IPS-18a (cell line): Measurements from ENCODE around the gene OSBPL10.

ENCODE experiments used
- H3K27ac ChIP-seq: one replicate; pipeline ENCODE4 v1.5.1; 2013; ENCODE audit warnings: low read length
- H3K27me3 ChIP-seq: one replicate; pipeline ENCODE4 v1.6.1; 2013; ENCODE audit warnings: mild to moderate bottlenecking, low read length; ENCODE audit not compliant: control insufficient read depth, insufficient read depth
- H3K36me3 ChIP-seq: one replicate; pipeline ENCODE4 v1.6.1; 2013; ENCODE audit warnings: low read depth, low read length; ENCODE audit not compliant: control insufficient read depth
- H3K4me1 ChIP-seq: one replicate; pipeline ENCODE4 v1.6.1; 2013; ENCODE audit warnings: low read depth, low read length; ENCODE audit not compliant: control insufficient read depth
- H3K4me3 ChIP-seq: one replicate; pipeline ENCODE4 v1.5.1; 2013; ENCODE audit warnings: low read length
- H3K9ac ChIP-seq: one replicate; pipeline ENCODE4 v1.6.1; 2013; ENCODE audit warnings: mild to moderate bottlenecking, low read length, moderate library complexity
- H3K9me3 ChIP-seq: one replicate; pipeline ENCODE4 v1.6.1; 2013; ENCODE audit warnings: low read depth, low read length; ENCODE audit not compliant: control insufficient read depth

The OSBPL10 gene

DNA sequence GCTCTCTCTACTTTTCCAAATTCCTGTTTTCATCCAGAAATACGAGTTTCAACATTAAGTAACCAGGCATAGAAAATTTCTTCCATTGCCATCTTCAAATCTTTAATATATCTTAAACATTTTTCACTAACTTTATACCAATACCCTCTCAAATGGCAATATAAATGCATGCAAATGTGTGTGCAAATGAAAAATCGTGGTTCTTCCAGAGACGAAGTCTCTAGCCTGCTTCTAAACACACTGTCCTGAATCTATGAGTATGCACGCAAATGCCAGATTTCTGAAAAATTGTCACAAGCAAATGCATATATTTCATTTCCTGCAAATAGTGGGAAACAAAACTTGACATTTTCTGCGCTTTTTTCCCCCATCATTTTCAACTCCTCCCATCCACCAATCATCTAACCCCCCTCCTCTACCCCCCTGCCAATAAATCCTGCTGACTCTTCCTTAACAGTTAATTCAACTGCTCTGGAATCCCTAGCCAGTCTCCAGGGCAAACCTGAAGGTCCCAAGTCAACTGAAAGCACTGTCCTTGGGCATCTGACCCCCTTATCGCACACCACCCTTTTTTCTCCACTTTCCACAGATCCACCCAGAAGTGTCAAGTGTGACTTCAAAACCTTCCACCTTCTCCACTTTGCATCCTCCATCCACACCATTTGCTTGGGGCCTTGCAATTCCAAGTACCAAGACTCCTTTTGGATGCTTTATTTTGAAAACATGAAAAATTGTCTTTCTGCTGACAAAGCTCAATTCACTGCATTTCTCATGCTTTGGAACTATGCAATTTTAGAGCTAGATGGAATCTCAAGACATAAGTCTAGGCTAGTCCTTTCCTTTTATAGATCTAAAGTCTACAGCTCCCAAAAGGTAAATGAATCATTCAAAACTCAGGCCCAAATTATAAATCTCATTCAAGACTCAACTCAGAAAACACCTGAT is 144.7 kb downstream of the OSBPL10 start:
- Histone ChIP-seq H3K9ac (no peak overlapping the region), H3K9me3 (no peaks in the 10 kb centered on the region), H3K36me3 (no peaks in the 10 kb centered on the region), H3K4me3 (no peak overlapping the region), H3K4me1 (peaks cover 17% of the 10 kb centered on the region), H3K27me3 (no peaks in the 10 kb centered on the region), H3K27ac (no peak overlapping the region)

DNA sequence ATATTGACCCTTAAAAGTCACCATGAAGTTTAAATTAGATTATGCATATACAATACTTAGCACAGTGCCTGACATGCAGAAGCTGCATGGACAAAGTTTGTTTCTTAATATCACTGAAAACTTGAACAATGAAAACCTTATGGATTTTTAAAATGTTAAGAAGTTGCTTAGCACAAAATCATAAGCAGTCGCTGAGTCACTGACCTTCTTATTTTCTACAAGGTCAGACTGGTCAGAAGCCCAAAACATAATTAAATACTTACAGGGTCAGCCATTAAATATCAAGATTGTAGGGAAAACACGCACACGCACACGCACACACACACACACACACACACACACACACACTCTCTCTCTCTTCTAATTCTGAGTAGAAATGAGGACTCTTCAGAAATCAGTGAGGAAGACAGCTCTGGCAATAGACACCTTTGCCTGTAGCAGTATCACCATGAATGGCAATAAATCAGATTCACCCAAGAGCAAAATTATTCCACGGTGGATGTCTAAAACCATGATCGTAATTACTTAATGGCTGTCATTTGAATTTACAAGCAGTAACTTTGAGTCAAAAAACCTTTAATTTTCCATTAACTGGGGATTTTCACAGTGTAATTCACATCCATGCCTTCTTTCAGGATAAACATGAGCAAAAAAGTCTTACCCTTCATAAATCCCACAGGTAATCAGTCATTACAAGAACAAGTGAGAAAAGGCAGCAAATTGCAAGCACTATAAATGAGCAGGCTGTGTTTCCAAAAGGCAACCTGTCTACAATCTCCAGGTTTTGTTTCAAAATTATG is 147.5 kb downstream of the OSBPL10 start:
- no peaks in the 10 kb centered on the region for H3K27me3 ChIP-seq
- H3K36me3 ChIP-seq = no peaks in the 10 kb centered on the region
- H3K27ac ChIP-seq = no peak overlapping the region
- H3K9me3 ChIP-seq = no peaks in the 10 kb centered on the region
- no peak overlapping the region for H3K4me3 ChIP-seq
- H3K4me1 ChIP-seq = peaks cover 15% of the 10 kb centered on the region
- no peak overlapping the region for H3K9ac ChIP-seq

- no peak overlapping the region for H3K27ac ChIP-seq
- no peaks in the 10 kb centered on the region for H3K36me3 ChIP-seq
- H3K27me3 ChIP-seq = no peaks in the 10 kb centered on the region
- H3K4me1 ChIP-seq = peaks cover 15% of the 10 kb centered on the region
- H3K9me3 ChIP-seq = no peaks in the 10 kb centered on the region
- no peak overlapping the region for H3K9ac ChIP-seq
- H3K4me3 ChIP-seq = no peak overlapping the region
Measured at GRCh38 chr3:31832551-31832950, 148.5 kb downstream of the OSBPL10 start.

- H3K4me3 ChIP-seq = no peak overlapping the region
- H3K36me3 ChIP-seq = no peaks in the 10 kb centered on the region
- H3K27me3 ChIP-seq = no peaks in the 10 kb centered on the region
- H3K9ac ChIP-seq = no peak overlapping the region
- peaks cover 11% of the 10 kb centered on the region for H3K4me1 ChIP-seq
- H3K27ac ChIP-seq = no peak overlapping the region
- no peaks in the 10 kb centered on the region for H3K9me3 ChIP-seq
Measured at GRCh38 chr3:31831591-31831990, 149.5 kb downstream of the OSBPL10 start.

DNA sequence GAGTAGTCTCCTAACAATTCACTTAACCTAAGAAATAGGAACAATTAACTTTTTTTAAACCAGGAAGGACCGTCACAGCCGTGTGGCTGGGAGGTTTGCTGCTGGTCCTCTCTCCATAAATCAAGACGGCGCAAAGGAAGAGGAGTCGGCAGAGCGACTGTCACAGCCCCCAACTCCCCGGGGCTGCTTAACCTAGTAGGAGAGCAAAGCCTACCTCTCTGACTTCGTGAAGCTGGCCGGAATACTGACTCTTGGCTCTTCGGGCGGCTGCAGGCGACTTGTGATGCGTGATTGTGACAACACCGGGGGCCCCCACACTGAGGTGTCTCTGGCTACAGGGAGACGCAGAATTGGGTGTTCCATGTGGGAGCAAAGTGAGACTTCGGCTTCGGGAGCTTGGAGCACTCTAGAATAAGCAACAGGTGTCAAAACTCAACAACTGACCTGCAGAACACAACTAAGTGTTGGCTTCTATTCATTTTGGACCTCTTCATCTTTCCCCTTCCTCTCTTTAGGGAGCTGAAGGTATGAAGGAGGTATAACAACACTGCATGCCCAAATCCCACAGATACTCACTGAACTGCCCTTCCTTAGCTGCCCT is 151.1 kb downstream of the OSBPL10 start:
- Histone ChIP-seq H3K4me3 (no peak overlapping the region), H3K4me1 (peaks cover 7% of the 10 kb centered on the region), H3K9ac (no peak overlapping the region), H3K36me3 (no peaks in the 10 kb centered on the region), H3K27ac (no peak overlapping the region), H3K27me3 (no peaks in the 10 kb centered on the region), H3K9me3 (no peaks in the 10 kb centered on the region)

DNA sequence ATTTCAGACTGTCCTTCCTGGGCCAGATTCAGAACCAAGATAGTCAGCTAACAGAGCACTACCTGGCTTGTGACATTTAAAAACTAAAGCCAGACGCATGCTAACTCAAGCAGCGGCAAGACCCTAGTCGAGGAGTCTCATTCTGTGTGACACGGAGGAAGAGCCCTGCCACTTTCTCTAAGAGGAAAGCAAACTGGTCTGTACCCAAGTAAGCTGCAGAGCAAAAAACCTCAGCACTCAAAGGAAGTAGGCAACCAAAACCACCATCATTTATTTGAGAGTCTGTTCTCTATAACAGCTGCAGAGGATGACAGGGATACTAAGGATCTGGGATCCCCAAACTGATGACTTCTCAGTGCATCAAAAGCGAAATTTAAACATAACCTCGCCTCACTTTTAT is 152.1 kb downstream of the OSBPL10 start:
- Histone ChIP-seq H3K36me3 (no peaks in the 10 kb centered on the region), H3K9me3 (no peaks in the 10 kb centered on the region)

GRCh38 chr3:31828007-31828406 is 153.1 kb downstream of the OSBPL10 start:
- Histone ChIP-seq H3K27me3 (no peaks in the 10 kb centered on the region), H3K27ac (no peak overlapping the region), H3K9me3 (no peaks in the 10 kb centered on the region), H3K4me1 (peaks cover 6% of the 10 kb centered on the region), H3K9ac (no peak overlapping the region), H3K36me3 (no peaks in the 10 kb centered on the region), H3K4me3 (no peak overlapping the region)

More for the DNA sequence above, 152.1 kb downstream of the OSBPL10 start:
- Histone ChIP-seq H3K4me3 (no peak overlapping the region), H3K27ac (no peak overlapping the region), H3K27me3 (no peaks in the 10 kb centered on the region), H3K4me1 (peaks cover 7% of the 10 kb centered on the region), H3K9ac (no peak overlapping the region)

- Histone ChIP-seq H3K36me3 (peaks cover 4% of the 10 kb centered on the region), H3K9me3 (no peaks in the 10 kb centered on the region), H3K9ac (no peak overlapping the region), H3K27ac (no peak overlapping the region), H3K27me3 (no peaks in the 10 kb centered on the region), H3K4me1 (no peaks in the 10 kb centered on the region), H3K4me3 (no peak overlapping the region)
Measured at GRCh38 chr3:31823184-31823583, 157.9 kb downstream of the OSBPL10 start.

GRCh38 chr3:31821118-31821517 is 159.9 kb downstream of the OSBPL10 start:
- Histone ChIP-seq H3K4me3 (no peak overlapping the region), H3K27me3 (no peaks in the 10 kb centered on the region)

GRCh38 chr3:31819441-31819840 is 161.6 kb downstream of the OSBPL10 start:
- H3K27me3 ChIP-seq = no peaks in the 10 kb centered on the region
- H3K27ac ChIP-seq = no peak overlapping the region
- no peaks in the 10 kb centered on the region for H3K4me1 ChIP-seq
- H3K9me3 ChIP-seq = no peaks in the 10 kb centered on the region
- H3K36me3 ChIP-seq = peaks cover 4% of the 10 kb centered on the region
- no peak overlapping the region for H3K9ac ChIP-seq
- H3K4me3 ChIP-seq = no peak overlapping the region

More at GRCh38 chr3:31821118-31821517, 159.9 kb downstream of the OSBPL10 start:
- Histone ChIP-seq H3K9me3 (no peaks in the 10 kb centered on the region), H3K36me3 (peaks cover 4% of the 10 kb centered on the region), H3K9ac (no peak overlapping the region), H3K4me1 (no peaks in the 10 kb centered on the region), H3K27ac (no peak overlapping the region)

GRCh38 chr3:31817411-31817966 is 163.6 kb downstream of the OSBPL10 start:
- H3K4me1 ChIP-seq = no peaks in the 10 kb centered on the region
- H3K4me3 ChIP-seq = no peak overlapping the region
- H3K27me3 ChIP-seq = no peaks in the 10 kb centered on the region
- H3K36me3 ChIP-seq = peaks cover 4% of the 10 kb centered on the region
- no peak overlapping the region for H3K9ac ChIP-seq
- no peak overlapping the region for H3K27ac ChIP-seq
- H3K9me3 ChIP-seq = no peaks in the 10 kb centered on the region
